Measurements from ENCODE around the gene PGAP3.
"Not testable (repeated sequence)": the region's sequence is repeated elsewhere in the genome, so short reads cannot be mapped to it uniquely, and the experiment has no call there.

The PGAP3 gene

DNA sequence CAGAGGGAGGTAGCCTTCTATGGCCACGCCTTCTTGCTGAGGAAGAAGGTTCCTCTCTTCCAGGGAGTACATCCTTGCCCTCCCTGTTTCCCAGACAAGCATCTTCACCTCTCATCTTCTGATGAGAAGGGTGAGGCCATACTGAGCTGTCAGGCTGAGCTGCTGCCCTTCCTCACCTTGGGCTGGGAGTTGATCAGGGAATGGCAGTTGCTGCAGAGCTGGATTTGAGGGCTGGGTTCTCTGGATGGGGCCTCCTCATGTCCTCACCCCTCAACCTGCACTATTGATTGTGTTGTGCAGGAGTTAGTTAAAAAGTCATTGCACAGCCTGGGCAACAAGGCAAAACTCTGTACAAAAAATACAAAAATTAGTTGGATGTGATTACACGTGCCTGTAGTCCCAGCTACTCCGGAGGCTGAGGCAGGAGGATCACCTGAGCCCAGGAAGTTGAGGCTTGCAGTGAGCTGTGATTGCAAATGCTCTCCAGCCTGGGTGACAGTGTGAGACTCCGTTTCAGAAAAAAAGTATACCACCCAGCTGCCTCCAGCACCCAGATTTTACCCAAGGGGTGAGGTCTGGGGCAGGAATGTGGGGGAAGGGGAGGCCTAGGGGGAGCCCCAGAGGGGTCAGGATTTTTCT lies 14.0 kb upstream of the PGAP3 start:
- TF ChIP-seq ESRRG (CRISPR knock-in tag; IDR thresholded peaks at IDR 0.05) (no peak), GLIS3 (CRISPR knock-in tag; IDR thresholded peaks at IDR 0.05) (no peak), ZFP30 (CRISPR knock-in tag; IDR thresholded peaks at IDR 0.05) (no peak)
- no peak for ATAC-seq

DNA sequence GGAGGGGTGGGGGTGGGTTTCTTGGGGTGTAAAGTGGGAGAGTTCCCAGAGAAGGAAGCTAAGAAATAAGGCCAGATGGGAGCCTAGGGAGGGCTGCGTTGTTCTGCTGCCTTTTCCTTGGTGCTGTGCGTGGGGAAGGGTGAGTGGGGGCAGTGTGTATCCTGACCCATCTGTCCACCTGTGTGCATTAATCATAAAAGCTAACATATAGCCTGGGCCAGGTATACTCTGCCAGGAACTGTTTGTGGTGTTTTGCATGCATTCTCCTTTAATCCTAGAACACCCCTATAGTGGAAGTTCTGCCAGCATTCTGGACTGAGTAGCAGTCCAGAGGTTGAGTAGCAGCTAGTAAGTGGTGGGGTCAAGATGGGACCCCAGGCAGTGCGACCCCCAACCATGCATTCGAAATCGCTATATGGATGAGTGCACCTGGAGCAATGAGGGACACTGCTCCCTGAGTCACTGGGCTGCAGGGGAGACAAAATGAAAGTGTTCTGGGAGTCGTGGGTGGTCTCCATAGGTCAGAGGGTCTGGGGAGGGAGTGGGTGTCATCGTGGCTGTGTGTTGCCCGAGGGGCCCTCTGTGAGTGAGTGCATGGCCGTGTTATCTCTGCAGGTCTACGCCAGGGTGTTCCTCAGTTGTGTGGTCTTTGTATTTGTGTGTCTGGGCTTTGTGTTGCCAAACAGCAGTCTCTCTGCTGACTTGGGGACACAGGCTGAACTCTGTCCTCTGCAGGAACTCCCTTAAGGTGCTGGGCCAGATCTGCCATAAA lies 13.3 kb upstream of the PGAP3 start:
- TF ChIP-seq, protein P1, sequence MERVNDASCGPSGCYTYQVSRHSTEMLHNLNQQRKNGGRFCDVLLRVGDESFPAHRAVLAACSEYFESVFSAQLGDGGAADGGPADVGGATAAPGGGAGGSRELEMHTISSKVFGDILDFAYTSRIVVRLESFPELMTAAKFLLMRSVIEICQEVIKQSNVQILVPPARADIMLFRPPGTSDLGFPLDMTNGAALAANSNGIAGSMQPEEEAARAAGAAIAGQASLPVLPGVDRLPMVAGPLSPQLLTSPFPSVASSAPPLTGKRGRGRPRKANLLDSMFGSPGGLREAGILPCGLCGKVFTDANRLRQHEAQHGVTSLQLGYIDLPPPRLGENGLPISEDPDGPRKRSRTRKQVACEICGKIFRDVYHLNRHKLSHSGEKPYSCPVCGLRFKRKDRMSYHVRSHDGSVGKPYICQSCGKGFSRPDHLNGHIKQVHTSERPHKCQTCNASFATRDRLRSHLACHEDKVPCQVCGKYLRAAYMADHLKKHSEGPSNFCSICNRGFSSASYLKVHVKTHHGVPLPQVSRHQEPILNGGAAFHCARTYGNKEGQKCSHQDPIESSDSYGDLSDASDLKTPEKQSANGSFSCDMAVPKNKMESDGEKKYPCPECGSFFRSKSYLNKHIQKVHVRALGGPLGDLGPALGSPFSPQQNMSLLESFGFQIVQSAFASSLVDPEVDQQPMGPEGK (CRISPR knock-in tag; IDR thresholded peaks at IDR 0.05; ENCODE audit: borderline replicate concordance), result no peak
- TF ChIP-seq CSDC2 (CRISPR knock-in tag; IDR thresholded peaks at IDR 0.05), result no peak
- no peak for ATAC-seq

DNA sequence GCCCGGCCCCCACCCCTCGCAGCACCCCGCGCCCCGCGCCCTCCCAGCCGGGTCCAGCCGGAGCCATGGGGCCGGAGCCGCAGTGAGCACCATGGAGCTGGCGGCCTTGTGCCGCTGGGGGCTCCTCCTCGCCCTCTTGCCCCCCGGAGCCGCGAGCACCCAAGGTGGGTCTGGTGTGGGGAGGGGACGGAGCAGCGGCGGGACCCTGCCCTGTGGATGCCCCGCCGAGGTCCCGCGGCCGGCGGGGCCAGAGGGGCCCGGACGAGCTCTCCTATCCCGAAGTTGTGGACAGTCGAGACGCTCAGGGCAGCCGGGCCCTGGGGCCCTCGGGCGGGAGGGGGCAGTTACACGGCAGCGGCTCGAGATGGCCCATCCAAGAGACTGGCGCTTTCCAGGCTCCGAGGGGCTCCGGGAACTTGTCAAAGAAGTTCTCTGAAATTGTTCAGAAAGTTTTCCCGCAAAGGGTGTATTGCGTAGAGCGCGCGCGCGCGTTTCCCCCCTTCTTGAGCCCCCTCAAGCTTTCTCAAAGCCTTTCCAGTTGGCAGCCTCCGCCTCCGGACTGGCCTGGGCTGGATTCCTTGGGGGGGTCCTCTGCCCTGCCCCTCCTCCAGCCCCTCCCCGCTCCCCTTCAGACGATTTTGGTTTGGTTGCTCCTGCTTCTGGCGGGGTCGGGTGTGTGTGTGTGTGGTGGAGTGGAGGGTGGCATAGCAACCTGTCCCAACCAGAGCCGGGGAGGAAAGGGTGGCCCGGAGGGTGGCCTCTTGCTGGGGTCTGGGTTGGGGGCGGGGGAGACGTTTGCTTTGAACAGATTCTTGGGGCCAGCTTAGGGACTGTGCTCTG lies 12.5 kb upstream of the PGAP3 start:
- ATAC-seq, result no peak
- TF ChIP-seq TOX (CRISPR knock-in tag; IDR thresholded peaks at IDR 0.05; ENCODE audit: borderline replicate concordance), result no peak
- no peak for TF ChIP-seq CSDC2 (CRISPR knock-in tag; IDR thresholded peaks at IDR 0.05)
- TF ChIP-seq TCF4 (CRISPR knock-in tag; IDR thresholded peaks at IDR 0.05; ENCODE audit: borderline replicate concordance), result no peak
- TF ChIP-seq, protein P2, sequence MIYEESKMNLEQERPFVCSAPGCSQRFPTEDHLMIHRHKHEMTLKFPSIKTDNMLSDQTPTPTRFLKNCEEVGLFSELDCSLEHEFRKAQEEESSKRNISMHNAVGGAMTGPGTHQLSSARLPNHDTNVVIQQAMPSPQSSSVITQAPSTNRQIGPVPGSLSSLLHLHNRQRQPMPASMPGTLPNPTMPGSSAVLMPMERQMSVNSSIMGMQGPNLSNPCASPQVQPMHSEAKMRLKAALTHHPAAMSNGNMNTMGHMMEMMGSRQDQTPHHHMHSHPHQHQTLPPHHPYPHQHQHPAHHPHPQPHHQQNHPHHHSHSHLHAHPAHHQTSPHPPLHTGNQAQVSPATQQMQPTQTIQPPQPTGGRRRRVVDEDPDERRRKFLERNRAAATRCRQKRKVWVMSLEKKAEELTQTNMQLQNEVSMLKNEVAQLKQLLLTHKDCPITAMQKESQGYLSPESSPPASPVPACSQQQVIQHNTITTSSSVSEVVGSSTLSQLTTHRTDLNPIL (CRISPR knock-in tag; IDR thresholded peaks at IDR 0.05; ENCODE audit: low read depth), result no peak
- TF ChIP-seq ESRRG (CRISPR knock-in tag; IDR thresholded peaks at IDR 0.05), result no peak
- TF ChIP-seq, protein P1 (CRISPR knock-in tag; IDR thresholded peaks at IDR 0.05; ENCODE audit: borderline replicate concordance), result no peak
- TF ChIP-seq OSR1 (CRISPR knock-in tag; IDR thresholded peaks at IDR 0.05), result no peak

DNA sequence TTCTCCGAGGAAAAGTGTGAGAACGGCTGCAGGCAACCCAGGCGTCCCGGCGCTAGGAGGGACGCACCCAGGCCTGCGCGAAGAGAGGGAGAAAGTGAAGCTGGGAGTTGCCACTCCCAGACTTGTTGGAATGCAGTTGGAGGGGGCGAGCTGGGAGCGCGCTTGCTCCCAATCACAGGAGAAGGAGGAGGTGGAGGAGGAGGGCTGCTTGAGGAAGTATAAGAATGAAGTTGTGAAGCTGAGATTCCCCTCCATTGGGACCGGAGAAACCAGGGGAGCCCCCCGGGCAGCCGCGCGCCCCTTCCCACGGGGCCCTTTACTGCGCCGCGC lies 11.9 kb upstream of the PGAP3 start, which contains the start of gene ERBB2:
TSS of gene ERBB2 (plus strand) at position 247 of the 330 bp plus-strand sequence. CDS start 175 bp downstream, outside the sequence.
- TF ChIP-seq GLIS3 (CRISPR knock-in tag; IDR thresholded peaks at IDR 0.05) (no peak), ZC3H10 (CRISPR knock-in tag; IDR thresholded peaks at IDR 0.05) (no peak), ISL1 (CRISPR knock-in tag; IDR thresholded peaks at IDR 0.05) (no peak), TCF4 (CRISPR knock-in tag; IDR thresholded peaks at IDR 0.05; ENCODE audit: borderline replicate concordance) (no peak), BACH2 (CRISPR knock-in tag; IDR thresholded peaks at IDR 0.05; ENCODE audit: borderline replicate concordance) (no peak)
- TF ChIP-seq, protein P3, sequence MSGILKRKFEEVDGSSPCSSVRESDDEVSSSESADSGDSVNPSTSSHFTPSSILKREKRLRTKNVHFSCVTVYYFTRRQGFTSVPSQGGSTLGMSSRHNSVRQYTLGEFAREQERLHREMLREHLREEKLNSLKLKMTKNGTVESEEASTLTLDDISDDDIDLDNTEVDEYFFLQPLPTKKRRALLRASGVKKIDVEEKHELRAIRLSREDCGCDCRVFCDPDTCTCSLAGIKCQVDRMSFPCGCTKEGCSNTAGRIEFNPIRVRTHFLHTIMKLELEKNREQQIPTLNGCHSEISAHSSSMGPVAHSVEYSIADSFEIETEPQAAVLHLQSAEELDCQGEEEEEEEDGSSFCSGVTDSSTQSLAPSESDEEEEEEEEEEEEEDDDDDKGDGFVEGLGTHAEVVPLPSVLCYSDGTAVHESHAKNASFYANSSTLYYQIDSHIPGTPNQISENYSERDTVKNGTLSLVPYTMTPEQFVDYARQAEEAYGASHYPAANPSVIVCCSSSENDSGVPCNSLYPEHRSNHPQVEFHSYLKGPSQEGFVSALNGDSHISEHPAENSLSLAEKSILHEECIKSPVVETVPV (CRISPR knock-in tag; IDR thresholded peaks at IDR 0.05), result no peak
- no peak for ATAC-seq

DNA sequence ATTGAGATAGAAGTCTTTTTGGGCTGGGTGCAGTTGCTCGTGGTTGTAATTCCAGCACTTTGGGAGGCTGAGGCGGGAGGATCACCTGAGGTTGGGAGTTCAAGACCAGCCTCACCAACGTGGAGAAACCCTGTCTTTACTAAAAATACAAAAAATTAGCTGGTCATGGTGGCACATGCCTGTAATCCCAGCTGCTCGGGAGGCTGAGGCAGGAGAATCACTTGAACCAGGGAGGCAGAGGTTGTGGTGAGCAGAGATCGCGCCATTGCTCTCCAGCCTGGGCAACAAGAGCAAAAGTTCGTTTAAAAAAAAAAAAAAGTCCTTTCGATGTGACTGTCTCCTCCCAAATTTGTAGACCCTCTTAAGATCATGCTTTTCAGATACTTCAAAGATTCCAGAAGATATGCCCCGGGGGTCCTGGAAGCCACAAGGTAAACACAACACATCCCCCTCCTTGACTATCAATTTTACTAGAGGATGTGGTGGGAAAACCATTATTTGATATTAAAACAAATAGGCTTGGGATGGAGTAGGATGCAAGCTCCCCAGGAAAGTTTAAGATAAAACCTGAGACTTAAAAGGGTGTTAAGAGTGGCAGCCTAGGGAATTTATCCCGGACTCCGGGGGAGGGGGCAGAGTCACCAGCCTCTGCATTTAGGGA lies 11.4 kb upstream of the PGAP3 start:
- ATAC-seq, result not testable (repeated sequence)

DNA sequence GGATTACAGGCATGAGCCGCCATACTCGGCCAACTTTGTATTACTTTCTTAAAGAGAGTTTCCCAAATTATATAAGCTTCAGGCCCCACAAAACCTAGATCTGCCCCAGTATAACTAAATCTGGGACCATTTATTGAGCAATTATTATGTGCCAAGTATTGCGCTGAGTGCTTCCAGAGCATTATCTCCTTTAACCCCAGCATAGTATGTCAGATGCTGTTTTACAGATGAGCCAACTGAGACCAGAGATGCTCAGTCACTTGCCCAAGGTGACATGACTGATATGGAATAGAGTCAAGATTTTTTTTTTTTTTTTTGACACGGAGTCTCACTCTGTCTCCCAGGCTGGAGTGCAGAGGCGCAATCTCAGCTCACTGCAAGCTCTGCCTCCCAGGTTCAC lies 10.1 kb upstream of the PGAP3 start:
- ATAC-seq, result no peak
- TF ChIP-seq ZNF8 (CRISPR knock-in tag; IDR thresholded peaks at IDR 0.05) (no peak), ZFP30 (CRISPR knock-in tag; IDR thresholded peaks at IDR 0.05) (no peak), ZNF70 (CRISPR knock-in tag; IDR thresholded peaks at IDR 0.05) (no peak), PPARA (CRISPR knock-in tag; IDR thresholded peaks at IDR 0.05; ENCODE audit: borderline replicate concordance) (no peak), ZC3H10 (CRISPR knock-in tag; IDR thresholded peaks at IDR 0.05) (no peak), ISL1 (CRISPR knock-in tag; IDR thresholded peaks at IDR 0.05) (no peak), OSR1 (CRISPR knock-in tag; IDR thresholded peaks at IDR 0.05) (no peak), TOX (CRISPR knock-in tag; IDR thresholded peaks at IDR 0.05; ENCODE audit: borderline replicate concordance) (no peak), SNAI2 (CRISPR knock-in tag; IDR thresholded peaks at IDR 0.05) (no peak), BACH2 (CRISPR knock-in tag; IDR thresholded peaks at IDR 0.05; ENCODE audit: borderline replicate concordance) (no peak)
- TF ChIP-seq, protein P4, sequence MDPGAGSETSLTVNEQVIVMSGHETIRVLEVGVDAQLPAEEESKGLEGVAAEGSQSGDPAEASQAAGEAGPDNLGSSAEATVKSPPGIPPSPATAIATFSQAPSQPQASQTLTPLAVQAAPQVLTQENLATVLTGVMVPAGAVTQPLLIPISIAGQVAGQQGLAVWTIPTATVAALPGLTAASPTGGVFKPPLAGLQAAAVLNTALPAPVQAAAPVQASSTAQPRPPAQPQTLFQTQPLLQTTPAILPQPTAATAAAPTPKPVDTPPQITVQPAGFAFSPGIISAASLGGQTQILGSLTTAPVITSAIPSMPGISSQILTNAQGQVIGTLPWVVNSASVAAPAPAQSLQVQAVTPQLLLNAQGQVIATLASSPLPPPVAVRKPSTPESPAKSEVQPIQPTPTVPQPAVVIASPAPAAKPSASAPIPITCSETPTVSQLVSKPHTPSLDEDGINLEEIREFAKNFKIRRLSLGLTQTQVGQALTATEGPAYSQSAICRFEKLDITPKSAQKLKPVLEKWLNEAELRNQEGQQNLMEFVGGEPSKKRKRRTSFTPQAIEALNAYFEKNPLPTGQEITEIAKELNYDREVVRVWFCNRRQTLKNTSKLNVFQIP (CRISPR knock-in tag; IDR thresholded peaks at IDR 0.05; ENCODE audit: borderline replicate concordance, low read depth), result no peak

Measured in SK-N-SH treated with all-trans-retinoic acid at 6 μM for 48 hours (cell line).